ENCODE data around the gene MZF1. TPM values are rescaled to one million over a fixed set of nuclear protein-coding genes. Genes with fewer than 3 reads are reported as not detected.

Gene MZF1
- total and polyA plus RNA-seq, 2 donors (not counting 3 experiments of a cell fraction or from before 2014, with no cell fraction given), result 26.4 to 30.8 TPM

GRCh38 chr19:58518256-58519086 lies 54.7 kb downstream of the MZF1 start:
- H3K79me2 ChIP-seq (ENCODE audit: control insufficient read depth, insufficient read depth, low read length), result peaks cover 36% of the 10 kb centered on the region
- dilution Hi-C loops (cut with MboI; ENCODE audit: extremely low pct_ligation_motif_present, low sequenced_read_pairs) (no loop called here), intact Hi-C loops (cut with micrococcal nuclease) (loop anchor here (1.0 to 2.0 kb wide), 9 partner anchors 19 to 299 kb away; partner anchors contain the start of genes CHMP2A, TRIM28 and ZNF544)
- ChIA-PET CTCF (interaction anchor here (0.7 to 4.6 kb wide), 20 partner anchors 10 to 136 kb away, joined by 3 to 111 read pairs (median 6); partner anchors contain the start of genes CHMP2A, MZF1, TRIM28 and UBE2M), POLR2A (interaction anchor here (2.6 to 3.4 kb wide), 2 partner anchors 25 to 57 kb away, joined by 17 to 20 read pairs; partner anchors contain the start of gene TRIM28)
- no peaks in the 10 kb centered on the region for H3K9me1 ChIP-seq (replicated peaks; ENCODE audit: control insufficient read depth, extremely low read depth, insufficient read depth, low read length)
- BruUV-seq (replicated peaks), result TSS peak; percentile 17
- peaks cover 23% of the 10 kb centered on the region for H3K4me1 ChIP-seq (ENCODE audit: control insufficient read depth, extremely low read depth, insufficient read depth, low read length)
- H2AFZ ChIP-seq (ENCODE audit: low read depth, low read length), result no peak overlapping the region
- H3K9me3 ChIP-seq (replicated peaks; ENCODE audit: control insufficient read depth, insufficient read depth, low read length), result no peaks in the 10 kb centered on the region
- DNase-seq (ENCODE audit: low read depth, low spot score) (no peak), FAIRE-seq (no peak)
- H3K36me3 ChIP-seq (ENCODE audit: control insufficient read depth in 2 of 2, extremely low read depth in 1 of 2, insufficient read depth in 2 of 2, low read length in 2 of 2), result peaks cover 0 to 11% of the 10 kb centered on the region in 2 experiments
- H3K9ac ChIP-seq (replicated peaks; ENCODE audit: extremely low read depth, insufficient read depth, low read length), result peak overlapping the region; percentile 91
- H3K27me3 ChIP-seq (ENCODE audit: control insufficient read depth in 2 of 2, insufficient read depth in 2 of 2, low read length in 2 of 2), result no peaks in the 10 kb centered on the region
- peak overlapping the region; percentile 22 for H3K4me2 ChIP-seq (ENCODE audit: insufficient read depth, low read length)
- H4K20me1 ChIP-seq (replicated peaks; ENCODE audit: control insufficient read depth, extremely low read depth, insufficient read depth, low read length), result no peaks in the 10 kb centered on the region
- TF ChIP-seq GATA2 (IDR thresholded peaks at IDR 0.05; ENCODE audit: insufficient read depth, insufficient read length, low read depth, low read length) (no peak), FOS (IDR thresholded peaks at IDR 0.05; ENCODE audit: borderline replicate concordance, insufficient read depth, low read length) (no peak), EZH2 (IDR thresholded peaks at IDR 0.05; ENCODE audit: borderline replicate concordance, low read depth, low read length, severe bottlenecking) (no peak), POLR2AphosphoS5 (IDR thresholded peaks at IDR 0.05; ENCODE audit: insufficient read depth, low read depth, low read length) (no peak), JUN (IDR thresholded peaks at IDR 0.05; ENCODE audit: borderline replicate concordance, insufficient read depth, insufficient read length, low read depth) (no peak), MYC (IDR thresholded peaks at IDR 0.05; ENCODE audit: low read depth, low read length) (no peak), POLR2A (IDR thresholded peaks at IDR 0.05; ENCODE audit: low read depth, low read length) (no peak)
- TF ChIP-seq, protein P1, sequence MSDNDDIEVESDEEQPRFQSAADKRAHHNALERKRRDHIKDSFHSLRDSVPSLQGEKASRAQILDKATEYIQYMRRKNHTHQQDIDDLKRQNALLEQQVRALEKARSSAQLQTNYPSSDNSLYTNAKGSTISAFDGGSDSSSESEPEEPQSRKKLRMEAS (IDR thresholded peaks at IDR 0.05; ENCODE audit: insufficient read depth, insufficient read length), result no peak
- TF ChIP-seq, protein P2, sequence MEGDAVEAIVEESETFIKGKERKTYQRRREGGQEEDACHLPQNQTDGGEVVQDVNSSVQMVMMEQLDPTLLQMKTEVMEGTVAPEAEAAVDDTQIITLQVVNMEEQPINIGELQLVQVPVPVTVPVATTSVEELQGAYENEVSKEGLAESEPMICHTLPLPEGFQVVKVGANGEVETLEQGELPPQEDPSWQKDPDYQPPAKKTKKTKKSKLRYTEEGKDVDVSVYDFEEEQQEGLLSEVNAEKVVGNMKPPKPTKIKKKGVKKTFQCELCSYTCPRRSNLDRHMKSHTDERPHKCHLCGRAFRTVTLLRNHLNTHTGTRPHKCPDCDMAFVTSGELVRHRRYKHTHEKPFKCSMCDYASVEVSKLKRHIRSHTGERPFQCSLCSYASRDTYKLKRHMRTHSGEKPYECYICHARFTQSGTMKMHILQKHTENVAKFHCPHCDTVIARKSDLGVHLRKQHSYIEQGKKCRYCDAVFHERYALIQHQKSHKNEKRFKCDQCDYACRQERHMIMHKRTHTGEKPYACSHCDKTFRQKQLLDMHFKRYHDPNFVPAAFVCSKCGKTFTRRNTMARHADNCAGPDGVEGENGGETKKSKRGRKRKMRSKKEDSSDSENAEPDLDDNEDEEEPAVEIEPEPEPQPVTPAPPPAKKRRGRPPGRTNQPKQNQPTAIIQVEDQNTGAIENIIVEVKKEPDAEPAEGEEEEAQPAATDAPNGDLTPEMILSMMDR (IDR thresholded peaks at IDR 0.05; ENCODE audit: extremely low read depth in 1 of 2, insufficient read depth in 1 of 2, low read depth in 1 of 2, low read length in 2 of 2), result no peak
- peak overlapping the region; percentile 69 for H3K27ac ChIP-seq (ENCODE audit: insufficient read depth, low read depth, low read length)
- H3K4me3 ChIP-seq (replicated peaks in 1 of 3; ENCODE audit: insufficient read depth in 1 of 3, low read depth in 1 of 3, low read length in 3 of 3), result peak overlapping the region; percentile 67 to 83 (median 73)
